Dermis blood vessel endothelial cell (primary cell): ENCODE data around the gene WDR5B. TPM values are rescaled to one million over a fixed set of nuclear protein-coding genes. Genes with fewer than 3 reads are reported as not detected.

Source experiments
- DNase-seq: peaks from one replicate; pipeline ENCODE4 v3.0.0; 2010
- total RNA-seq: library from RNA; depleted of rRNA; stranded (reverse); fragments of >200 nt; gene quantifications from 2 replicates; pipeline ENCODE4 v1.2.3, GENCODE V29; 2014

The WDR5B gene
- total RNA-seq, 1 donor from 2014 or later, result 4.6 TPM

GRCh38 chr3:122407946-122408345 is 7.9 kb downstream of the WDR5B start:
- DNase-seq, result no peak

GRCh38 chr3:122406198-122406597 is 9.7 kb downstream of the WDR5B start:
- no peak for DNase-seq

DNA sequence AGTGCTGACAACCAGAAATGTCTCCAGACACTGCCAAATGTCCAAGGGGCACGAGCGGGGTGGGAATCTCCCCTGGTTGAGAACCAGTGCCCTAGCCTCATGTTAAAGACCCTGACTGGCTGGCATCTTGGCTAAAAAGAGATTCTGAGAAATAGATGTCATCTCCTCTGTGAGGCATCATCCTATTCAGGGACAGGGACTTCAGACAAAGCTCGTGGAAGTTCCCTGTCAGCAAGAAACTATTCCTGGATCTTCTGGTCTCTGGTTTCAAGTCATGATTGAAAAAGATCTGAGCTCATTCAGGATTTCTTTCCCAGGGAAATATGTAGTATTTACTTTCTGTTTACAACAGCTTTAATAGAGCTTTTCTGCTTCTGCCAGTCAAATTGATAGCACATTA is 10.8 kb downstream of the WDR5B start:
- DNase-seq, result no peak

DNA sequence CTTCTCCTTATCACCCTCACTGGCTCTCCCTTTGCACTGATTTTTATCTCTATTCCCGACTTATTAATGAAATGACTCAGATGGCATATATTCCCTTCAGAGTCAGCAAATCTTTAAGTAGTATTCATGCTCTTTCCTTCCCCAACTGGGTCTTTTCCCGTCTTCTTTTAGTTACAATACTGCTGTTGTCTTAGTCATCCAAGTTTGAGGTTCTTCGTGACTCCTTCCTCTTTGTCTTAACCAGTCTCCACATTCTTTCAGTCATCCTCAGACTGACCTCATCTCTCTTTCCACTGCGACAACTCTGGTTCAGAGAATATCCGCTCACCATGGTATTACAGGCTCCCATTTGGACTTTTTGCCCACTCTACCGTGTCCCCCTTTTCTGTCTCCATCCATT is 12.4 kb downstream of the WDR5B start:
- DNase-seq, result no peak

- DNase-seq, result no peak
These were observed 16.9 kb downstream of the WDR5B start for GRCh38 chr3:122398920-122399319.

DNA sequence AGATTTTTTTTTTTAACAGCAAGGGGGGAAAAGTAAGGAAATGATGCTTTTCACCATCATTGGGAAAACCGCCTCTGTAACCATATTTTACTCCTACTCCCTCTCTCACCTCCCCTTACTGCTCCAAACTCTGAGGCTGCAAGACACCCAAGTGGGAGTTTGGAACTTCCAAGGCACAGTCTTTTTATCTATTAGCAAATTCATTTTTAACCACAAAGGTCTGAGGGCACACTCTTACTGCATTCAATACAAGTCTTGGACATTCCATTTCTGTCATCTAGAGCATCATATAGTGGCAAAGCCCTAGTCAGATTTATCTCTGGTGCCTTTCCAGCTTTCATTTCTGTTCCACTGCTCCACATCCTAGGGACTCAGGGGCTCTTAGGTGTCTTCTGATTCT is 18.7 kb downstream of the WDR5B start:
- DNase-seq, result no peak

GRCh38 chr3:122396511-122396910 is 19.4 kb downstream of the WDR5B start:
- DNase-seq, result no peak

DNA sequence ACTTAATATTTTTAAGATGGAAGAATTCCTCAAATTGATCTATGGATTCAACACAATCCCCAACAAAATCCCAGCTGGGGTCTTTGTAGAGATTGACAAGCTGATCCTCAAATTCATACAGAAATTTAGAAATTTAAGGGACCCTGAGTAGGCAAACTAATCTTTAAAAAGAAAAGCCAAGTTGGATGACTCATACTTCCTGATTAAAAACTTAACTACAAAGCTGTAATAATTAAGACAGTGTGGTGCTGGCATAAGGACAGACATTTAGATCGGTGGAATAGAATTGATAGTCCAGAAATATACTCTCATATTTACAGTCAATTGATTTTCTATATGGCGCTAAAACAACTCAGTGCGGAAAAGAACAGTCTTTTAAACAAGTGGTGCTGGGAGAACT is 20.3 kb downstream of the WDR5B start:
- no peak for DNase-seq

- DNase-seq, result no peak
These were observed 21.7 kb downstream of the WDR5B start for GRCh38 chr3:122394173-122394572.

GRCh38 chr3:122392868-122393844 is 22.7 kb downstream of the WDR5B start:
- DNase-seq, result peak; percentile 72

DNA sequence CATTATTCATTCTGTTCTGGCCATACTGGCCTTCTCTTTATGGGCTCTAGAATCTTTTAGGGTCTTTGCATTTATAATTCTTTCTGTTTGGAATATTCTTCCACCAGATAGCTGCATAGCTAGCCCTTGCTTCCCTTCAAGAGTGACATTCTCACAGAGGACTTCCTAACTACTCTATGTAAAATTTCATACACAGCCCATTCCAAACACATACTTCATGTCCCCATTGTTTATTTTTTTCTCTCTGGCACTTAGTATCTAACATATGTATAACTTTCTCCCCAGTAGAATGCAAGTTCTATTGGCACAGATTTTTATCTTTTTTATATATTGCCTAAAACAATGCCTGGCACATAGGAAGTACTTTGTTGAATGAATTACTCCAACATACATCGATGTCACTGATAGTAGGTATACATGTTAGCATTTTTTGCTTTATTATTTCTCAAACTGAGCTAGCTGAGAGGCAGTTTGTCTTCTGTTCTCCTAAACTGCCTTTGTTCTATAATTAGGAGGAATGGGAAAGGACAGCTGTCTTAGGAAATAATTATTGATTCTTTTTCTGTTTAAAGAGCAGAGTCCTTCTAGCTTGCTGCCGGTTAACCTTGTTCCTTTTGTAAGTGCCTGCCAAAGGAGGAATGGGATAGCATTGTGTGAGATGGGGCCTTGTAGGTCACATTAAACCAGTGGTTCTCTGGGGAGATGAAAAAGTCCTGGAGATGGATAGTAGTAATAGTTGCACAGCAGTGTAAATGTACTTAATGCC is 24.0 kb downstream of the WDR5B start:
- DNase-seq, result no peak

DNA sequence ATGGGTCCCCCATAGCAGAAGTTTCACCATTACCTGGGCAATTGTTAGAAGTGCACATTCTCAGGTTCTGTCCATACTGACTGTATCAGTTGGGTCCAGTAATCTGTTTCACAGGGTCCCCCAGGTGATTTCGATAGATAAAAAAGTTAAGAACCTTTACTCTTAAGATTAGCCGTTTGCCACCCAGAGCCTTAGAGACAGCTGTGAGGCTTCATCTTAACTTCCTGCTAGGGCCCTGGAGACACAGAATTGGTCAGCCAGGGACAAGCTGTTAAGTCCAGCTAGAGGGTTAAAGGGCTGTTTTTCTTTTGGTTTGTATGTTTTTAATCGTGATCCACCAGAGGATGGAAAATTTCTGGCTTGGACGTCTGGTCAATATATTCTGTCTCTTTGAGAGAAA is 25.2 kb downstream of the WDR5B start:
- no peak for DNase-seq

GRCh38 chr3:122389892-122390291 is 26.0 kb downstream of the WDR5B start:
- DNase-seq, result no peak

DNA sequence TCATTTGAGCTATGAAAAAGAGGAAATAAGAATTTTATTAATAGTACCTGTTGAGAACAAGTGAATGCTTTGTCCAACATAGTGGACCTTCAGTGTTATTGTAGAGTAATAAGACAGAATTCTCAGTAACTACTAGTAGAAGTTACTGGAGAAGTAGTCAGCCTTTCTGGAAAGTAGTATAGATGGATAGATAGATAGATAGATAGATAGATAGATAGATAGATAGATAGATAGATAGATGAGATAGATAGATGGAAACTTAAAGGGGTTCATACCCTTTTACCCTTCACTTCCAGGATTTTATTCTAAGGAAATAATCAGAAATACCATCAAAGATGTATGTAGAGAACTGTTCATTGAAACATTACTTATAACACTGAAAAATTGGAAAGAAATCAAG is 26.7 kb downstream of the WDR5B start:
- no peak for DNase-seq

DNA sequence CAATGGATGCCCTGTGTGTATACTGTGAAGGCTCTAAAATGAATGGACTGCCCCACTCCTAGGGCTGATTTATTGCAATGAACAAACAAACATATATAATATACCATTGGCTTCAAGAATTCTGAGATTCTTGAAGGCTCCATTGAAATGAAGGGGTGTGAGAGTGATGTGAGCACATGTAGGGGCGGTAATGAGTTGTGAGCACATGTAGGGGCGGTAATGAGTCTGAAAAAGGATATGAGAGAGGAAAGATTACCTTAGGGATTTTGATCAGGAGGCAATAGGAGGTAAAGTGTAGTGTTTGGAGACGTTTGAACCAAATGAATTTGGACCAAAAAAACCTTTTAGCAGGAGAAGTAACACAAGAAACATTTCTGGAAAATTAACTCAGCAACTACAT is 28.2 kb downstream of the WDR5B start:
- no peak for DNase-seq

- peak; percentile 96 for DNase-seq
These were observed 31.8 kb downstream of the WDR5B start, which contains the start of gene FAM162A for GRCh38 chr3:122383771-122384697. Gene FAM162A (plus strand): TSS chr3:122384182. CDS start chr3:122384266, 84 bp downstream.

GRCh38 chr3:122382888-122383666 is 32.8 kb downstream of the WDR5B start, which contains the start of gene MIX23:
Gene MIX23 (minus strand): TSS chr3:122383231. CDS start chr3:122383224, 7 bp downstream.
- DNase-seq, result peak; percentile 87

GRCh38 chr3:122377975-122378374 is 37.9 kb downstream of the WDR5B start:
- no peak for DNase-seq

- no peak for DNase-seq
These were observed 41.8 kb downstream of the WDR5B start for GRCh38 chr3:122374034-122374433.

- no peak for DNase-seq
These were observed 49.5 kb downstream of the WDR5B start for GRCh38 chr3:122366379-122366749.

DNA sequence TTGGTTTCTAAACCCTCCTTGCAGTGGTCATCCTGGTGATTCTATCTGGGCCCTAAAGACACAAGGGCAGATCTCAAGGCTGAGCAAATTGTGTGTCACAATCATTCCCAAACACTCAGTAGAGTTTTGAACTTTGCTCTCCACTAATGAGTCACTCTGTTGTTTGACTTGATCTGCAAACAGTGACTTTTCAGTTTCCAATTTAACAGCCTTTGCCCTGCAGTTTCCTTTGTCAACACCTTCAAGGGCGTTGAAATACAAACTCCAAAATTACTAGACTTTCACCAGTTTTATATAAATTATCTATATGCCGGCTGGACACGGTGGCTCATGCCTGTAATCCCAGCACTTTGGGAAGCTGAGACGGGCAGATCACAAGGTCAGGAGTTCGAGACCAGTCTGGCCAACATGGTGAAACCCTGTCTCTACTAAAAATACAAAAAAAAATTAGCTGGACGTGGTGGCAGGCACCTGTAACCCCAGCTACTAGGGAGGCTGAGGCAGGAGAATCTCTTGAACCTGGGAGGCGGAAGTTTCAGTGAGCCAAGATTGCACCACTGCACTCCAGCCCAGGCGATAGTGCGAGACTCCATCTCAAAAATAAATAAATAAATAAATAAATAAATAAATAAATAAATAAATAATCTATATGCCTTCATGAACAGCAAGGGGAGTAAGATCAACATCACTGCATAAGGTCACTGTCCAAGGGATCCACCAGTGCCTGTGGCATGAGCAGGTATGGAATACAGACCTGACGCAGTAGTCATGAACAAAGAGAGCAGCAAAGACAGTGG is 50.1 kb downstream of the WDR5B start:
- peak; percentile 24 for DNase-seq
